COR-L47 (cell line): ENCODE results near the gene RHBDF2.

ENCODE experiments used
- DNase-seq: peaks from one replicate; lab custom pipeline; 2025; lab: John Stamatoyannopoulos, UW

Gene RHBDF2

DNA sequence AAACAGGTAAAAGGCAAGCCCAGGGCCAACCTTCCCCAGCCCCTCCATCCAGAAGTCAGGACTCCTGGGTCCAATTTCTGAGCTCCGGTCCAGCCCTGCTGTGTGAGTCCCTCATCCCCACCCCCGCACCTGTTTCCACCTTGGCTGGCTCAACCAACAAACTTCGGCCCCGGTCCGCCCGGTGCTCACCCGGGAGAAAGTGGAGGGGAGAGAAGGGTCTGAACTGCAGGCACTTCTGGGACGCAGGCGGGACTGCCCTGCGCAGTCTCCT lies 541 bp downstream of the RHBDF2 start:
- no peak for DNase-seq

DNA sequence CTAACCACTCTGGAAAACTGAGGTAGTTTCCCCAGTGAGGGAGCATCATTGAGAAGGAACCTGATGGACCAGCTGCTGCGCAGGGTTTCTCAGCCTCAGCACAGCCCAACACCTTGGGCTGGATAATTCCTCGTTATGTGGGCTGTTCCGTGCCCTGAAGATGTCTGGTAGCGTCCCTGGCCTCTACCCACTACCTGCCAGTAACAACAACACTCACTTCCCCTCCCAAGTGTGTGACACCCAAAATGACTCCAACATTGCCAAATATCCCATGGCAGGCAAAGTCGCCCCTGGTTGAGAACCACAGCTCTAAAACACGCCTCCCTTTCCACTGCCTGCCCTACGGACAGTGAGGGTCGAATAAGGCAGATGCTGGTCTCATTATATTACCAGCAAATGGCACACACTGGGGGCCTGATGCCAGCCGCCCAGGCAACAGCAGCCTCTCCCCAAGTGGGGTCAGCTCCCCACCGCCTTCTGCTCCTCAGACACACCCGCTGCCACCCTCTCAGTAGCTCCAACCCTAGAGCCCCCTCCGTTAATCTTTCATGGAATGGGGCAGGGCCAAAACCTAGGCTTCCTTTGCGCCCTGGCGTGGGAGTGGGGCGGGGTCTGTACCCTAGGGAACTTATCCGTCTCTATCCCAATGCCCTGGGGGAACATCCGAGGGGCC lies 1.0 kb downstream of the RHBDF2 start:
- DNase-seq = no peak

DNA sequence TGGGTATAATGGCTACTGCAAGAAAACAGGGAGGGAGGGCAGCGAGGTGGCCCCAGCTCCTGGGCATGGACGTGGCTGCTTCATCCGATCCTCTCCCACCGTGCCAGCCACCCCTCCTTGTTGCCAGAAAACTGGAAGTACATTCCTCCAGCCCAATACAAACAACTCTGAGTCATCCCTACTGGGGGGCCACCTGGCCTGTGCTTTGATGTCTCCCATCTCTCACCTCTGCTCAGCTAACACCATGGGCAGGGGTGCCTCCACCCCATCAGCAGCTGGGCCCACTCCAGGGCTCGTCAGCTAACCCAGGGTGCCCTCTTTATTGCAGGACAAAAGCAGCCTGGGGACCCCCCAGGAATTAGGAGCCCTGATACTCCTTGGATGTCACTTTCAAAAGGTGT lies 2.0 kb downstream of the RHBDF2 start:
- no peak for DNase-seq

DNA sequence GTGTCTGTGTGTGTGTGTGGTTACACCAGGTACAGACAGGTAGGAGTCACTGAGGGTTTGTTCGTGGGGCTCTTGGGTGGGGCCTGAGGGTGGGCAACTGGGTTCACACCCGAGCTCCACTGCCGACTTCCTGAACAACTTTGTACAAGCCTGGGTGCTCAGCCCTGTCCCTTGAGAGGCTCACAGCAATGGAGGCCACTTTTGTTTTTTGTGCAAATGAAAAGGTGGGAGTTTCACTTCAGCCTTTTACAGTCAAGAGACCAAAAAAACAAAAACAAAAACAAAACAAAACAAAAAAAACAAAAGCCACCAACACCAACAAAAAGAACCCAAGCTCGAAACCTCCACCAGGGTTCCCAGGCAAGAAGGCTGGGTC lies 2.4 kb downstream of the RHBDF2 start:
- no peak for DNase-seq

DNA sequence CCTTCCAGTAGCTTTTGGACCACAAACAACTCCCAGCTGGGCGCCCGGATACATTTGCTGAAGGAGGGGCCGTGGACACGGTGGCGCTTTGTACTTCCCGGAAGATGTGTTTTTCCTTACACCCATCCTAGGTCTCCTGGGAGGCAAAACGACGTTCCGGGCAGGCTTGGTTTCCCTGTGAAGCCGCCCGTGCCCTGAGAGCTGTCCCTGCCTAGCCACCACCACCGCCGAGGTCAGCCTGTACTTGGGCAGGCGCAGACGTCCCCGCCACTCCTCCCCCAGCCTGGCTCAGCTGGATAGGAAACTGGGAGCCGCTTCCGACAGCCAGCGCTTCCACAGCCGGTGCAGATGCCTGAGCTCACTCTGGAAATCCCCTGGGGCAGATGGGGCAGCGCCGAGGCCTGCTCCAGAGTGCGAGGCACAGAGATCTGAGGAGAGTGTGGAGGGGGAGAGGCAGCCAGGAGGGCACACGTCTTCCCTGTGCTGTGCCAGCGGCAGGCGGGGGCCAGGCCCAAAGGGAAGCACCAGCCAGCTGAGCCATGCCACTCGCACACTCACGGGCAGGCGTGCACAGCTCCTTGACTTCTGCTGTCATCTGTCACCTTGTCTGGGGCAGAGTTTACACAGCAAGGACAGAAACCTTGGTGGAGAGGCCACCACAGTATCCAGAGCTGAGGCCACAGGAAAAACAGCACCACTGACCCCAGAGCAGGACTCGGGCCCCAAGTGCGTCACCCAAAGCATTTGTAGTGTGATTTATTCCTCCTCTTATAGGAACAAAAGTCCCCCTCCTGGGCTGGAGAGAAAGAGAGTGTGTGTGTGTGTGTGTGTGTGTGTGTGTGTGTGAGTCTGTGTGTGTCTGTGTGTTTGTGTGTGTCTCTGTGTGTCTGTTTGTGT lies 3.0 kb downstream of the RHBDF2 start:
- no peak for DNase-seq

DNA sequence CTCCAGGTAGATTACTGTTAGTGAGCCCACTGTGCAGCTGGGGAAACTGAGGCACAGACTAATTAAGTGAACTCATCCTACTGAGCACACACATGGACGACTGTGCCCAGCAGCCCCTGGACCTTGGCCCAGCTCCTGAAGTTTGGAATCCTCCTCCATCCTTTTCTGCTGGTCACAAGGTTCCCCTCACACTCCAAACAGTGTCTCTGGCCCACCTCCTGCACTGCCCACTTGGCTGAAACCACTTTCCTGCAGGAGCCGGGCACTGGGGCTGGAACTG lies 3.6 kb downstream of the RHBDF2 start:
- DNase-seq = no peak

DNA sequence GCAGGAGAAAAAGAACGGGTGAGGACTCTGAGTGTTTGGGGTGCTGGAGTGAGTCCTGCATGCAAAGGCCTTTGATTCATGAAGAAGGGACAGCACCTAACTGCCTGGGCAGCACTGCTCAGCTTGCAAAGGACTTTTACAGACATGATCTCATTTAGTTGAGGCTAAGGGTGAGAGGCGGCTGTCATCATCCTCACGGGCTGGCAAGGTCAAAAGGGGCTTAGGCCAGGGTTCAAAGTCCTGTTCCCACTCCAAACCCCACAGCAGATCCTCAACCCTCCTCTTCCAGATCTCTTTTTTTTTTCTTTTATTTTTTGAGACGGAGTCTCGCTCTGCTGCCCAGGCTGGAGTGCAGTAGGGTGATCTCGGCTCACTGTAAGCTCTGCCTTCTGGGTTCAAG lies 4.8 kb downstream of the RHBDF2 start:
- DNase-seq = no peak

DNA sequence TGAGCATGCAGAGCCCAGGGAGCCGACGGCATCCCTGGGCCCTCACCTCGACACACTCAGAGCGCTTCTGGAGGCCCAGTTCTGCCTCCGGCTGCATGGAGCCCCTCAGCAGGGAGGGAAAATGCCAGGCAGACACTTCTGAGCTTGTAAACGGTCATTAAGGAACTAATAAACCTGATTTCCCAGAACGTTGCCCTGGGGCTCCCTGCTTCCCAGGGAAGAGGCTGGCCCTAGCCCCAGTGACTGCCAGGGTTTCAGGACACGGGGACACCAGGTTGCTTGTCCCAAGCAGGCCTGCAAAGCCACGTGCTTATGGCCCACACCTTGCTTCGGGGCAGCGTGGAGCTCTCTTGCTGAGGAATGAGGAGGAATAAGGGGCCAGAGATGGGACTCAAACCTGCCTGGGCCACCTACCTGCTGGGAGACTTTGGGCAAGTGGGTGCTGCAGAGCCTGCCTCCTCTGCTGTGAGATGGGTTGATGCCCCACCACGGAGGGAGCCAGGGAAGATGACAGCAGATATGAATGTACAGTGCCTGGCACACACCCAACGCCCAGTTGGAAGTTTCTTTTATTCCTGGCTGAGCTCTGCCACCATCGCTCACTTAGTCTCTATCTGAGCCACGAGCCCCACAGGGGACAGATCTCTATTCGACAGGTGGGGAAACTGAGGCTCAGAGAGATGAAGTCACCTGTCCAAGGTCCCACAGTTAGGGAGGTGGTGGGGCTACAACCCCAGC lies 5.4 kb downstream of the RHBDF2 start:
- no peak for DNase-seq

DNA sequence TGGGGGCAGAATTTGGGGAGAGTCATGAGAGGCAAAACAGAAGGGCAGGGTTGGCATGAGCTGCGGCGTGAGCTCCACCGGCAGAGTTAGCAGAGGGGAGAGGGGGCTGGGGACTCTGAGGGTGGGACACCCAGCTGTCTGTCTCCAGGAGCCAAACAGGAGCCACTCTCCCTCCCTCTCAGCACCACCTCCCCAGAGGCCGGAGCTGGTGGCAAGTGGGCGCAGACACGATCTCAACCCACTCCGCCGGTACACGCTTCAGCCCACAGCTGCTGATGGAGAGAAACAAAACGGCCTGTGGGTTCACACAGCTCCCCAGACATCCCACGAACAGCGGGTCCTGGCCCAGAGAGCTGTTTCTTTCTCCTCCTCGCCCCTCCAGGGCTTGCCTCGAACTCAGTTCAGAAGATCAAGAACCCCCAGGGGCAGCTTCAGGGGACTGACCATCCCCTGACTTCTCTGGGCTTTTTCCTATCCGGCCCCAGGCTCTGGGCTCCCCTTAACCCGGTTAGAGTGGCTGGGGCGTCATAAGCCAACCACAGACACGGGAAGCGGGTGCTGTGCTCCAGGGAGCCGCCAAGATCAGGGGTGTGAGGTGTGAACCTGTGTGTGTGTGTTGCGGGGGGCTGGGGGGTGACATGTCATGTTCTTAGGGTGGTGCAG lies 7.6 kb downstream of the RHBDF2 start:
- no peak for DNase-seq

DNA sequence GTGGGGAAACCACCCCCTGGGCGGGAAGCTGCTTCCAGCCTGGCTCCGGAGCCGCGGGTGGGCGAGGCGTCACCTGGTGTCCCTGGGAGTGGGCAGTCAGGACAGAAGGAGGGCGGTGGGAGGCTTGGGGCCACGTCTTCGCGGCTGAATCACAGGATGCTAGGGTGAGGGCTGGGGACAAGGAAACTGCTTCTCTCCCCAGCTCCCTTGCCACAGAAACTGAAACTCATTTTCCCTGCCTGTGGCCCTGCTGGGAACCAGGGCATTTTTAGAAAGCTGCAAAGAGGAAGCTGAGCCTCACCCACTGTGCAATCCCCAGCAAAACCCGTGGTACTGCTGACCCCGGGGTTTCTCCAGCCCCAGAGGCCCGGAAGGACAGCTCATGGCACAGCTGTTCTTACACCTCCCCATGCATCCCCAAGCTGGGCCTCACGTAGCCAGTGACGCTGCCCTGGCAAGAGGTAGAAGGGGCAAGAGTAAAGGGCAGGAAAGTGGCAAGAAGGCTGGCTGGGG lies 8.2 kb downstream of the RHBDF2 start:
- DNase-seq = peak; percentile 58

DNA sequence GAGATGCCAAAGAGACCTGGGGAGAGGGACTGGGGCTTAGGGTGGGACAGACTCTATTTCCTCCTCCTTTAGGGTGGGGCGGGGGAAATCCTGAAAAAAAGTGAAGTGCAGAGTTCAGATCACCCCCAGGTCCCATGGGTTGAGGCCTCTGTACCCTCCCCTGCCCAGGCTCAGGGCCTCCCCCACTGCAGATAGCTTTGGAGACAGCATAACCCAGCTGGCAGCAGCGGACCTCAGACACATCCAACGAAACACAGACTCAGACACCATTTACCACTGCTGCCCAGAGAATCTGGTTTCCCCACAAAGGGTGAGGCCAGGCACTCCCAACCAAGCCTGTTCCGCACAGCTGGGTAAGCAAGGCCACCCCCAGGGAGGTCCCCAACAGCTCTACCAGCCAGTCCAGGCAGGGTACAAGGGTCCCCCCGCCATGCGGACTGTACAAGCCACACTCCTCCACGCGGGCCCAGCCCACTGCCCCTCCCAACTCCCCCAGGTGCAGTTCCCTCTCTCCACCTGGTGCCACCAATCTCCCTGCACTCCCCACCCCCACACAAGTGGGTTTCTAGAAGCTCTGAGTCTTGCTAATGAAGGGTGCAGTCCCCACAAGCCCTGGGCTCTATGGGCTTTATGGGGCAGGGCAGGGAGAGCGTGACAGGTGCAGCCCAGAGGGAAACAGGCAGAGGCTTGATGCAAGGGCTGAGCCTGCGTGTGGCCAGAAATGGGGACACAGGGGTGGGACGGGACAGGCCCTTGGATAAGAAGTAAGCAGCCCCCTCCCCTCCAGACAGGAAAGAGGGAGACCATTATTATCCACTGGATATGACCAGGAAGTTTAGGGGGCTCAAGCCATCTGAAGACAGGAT lies 8.9 kb downstream of the RHBDF2 start:
- DNase-seq = no peak

DNA sequence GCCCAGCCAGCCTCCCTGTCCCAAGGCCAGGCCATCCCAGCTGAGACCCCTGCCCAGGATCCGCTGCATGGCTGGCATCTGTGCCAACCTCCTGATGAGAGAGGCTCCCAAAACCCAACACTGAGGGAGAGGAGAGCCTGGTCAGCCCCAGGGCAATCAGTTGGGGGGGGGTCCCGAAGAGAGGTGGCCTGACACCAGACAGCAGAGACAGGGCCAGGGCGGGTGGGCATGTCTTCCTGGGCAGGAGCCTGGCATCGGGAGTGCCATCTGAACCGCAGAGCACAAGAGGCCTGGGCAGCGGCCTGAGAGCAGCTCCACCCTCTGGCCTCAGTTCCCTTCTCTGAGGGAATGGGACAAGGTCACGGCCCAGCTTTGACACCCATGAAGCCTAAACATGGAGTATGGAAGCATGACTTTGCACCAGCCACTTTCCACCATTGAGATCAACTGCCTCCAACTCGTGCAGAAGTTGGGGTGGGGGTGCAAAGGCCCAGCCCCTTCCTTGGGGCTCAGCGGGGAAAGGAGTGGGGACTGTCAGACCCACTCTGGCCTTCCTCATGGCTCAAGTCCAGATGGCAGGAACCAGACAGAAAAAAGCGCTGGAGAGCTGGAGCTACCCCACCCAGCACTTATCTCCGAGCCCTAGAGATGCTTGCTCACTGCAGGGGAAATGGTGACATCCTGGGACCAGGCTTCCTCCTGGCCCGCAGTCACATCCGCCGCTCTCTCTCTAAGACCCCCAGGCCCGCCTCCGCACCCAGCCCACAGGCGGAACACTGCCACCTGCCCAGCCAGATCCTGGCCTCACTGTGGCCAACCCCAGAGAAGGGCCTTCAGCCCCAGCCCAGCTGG lies 9.7 kb downstream of the RHBDF2 start:
- no peak for DNase-seq

DNA sequence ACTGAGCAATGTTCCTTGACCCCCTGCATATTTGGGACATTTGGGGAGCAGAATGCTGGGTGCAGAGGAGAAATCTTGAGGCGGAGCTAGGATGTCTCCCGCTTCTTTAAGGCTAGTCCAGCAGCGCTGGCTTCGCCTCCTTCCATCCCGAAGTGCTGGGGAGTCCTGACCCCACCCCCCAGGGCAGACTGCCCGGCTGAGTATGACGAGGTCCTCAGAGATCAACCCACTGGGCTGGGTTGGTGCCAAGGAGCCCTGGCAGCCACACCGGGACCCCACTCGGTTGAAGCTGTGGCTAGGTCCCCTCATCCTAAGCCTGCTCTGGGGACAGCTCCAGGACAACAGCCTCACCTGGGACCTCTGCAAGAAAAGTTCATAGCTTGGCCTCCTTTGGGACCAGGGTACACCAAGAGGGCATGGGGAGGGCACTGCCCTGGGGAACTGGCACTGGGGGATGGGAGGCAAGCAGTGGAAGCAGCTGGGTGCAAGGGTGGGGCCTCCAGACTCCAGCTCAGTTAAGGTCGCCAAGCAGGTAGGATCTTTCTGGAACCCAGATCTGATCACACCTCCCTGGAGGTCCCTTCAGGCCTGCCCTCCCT lies 11.0 kb downstream of the RHBDF2 start:
- DNase-seq = no peak

DNA sequence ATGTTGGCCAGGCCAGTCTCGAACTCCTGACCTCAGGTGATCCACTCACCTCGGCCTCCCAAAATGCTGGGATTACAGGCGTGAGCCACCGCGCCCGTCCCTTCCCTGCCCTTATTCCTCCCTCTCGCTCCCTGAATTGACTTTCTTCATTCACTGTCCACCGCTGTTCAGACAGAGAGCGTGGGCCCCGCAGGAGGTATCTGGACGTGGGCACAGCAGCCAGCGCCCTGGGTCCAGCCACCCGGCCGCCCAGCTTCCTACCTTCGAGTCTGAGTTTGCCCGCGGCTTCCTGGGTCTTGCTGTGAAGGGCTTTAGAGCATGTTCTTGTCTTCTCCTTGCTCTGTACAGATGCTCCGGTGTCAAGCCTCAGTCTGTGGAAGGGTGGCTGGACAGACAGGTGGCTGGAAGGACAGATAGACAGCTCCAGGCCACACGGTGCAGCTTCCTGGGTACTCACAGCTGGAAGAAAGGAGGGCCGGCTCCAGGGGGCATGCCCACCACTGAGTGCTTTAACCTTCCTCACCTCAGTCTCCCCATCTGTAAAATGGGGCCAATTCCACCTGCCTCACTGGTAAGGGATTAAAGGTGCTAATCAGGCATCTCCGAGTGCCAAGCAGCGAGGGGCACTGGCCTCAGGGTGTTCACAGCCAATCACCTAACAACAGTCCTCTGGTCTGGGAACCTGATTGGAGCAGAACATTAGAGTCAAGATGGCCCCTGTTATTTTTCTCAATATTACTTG lies 13.6 kb downstream of the RHBDF2 start:
- DNase-seq = no peak

DNA sequence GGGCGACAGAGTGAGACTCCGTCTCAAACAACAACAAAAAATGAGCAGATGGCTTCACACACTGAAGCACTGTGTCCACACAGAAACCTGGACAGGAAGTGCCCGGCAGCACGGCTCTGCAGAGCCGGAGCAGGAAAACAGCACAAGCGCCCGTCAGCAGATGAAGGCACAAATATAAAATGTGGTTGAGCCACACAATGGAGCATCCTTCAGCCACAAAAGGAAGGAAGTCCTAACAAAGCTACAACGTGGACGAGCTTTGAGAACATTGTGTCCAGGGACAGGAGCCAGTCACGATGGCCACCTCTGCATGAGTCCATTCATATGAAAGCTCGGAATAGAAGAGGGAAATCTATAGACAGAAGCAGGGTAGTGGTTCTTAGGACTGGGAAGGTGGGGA lies 15.7 kb downstream of the RHBDF2 start:
- no peak for DNase-seq

DNA sequence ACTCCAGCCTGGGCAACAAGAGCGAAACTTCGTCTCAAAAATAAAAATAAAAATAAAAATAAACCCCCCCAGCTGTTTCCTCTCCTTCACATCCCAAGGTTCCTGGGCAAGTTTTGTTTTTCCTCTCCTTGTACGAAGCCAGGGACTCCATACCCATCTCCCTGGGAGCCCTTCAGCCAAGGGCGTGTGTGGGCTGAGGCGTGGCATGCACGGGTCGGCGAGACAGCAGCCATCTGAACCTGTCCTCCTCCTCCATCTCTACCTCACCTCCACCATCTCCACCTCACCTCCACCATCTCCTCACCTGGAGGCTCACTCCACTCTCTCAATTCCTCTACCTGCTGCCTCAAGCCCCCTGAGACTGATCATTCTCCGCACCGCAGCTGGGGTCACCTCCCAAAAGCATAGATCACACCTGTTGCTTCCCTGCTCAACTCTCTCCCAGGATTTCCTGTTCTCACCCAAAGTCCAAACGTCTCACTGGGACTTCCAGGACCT lies 16.9 kb downstream of the RHBDF2 start:
- no peak for DNase-seq

DNA sequence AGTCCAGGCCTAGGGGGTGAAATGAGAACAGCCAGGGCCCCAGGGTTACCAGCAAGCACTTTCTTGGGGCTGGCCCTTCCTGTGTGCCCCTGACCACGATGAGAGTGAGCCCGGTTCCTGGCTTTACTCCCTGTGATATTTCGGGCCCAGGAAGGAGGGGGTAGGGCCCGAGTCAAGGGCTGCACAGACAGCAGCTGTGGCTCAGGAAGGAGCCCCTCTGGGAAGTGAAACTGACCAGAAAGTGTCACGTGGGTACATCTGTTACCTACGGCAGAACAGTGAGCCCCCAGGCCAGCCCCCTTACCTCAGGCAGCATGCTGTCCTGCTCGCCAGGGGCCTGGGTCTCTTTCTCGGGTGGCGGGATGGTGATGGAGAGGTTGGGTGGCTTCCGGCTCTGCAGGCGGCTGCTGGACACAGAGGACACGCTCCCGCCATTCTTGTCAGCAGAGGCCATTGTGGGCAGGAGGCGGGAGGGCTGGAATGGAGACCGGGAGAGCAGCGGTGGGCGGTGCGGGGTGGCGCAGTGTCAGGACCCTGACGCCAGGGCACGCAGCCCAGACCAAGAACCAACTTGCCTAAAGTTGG lies 20.1 kb downstream of the RHBDF2 start:
- no peak for DNase-seq

DNA sequence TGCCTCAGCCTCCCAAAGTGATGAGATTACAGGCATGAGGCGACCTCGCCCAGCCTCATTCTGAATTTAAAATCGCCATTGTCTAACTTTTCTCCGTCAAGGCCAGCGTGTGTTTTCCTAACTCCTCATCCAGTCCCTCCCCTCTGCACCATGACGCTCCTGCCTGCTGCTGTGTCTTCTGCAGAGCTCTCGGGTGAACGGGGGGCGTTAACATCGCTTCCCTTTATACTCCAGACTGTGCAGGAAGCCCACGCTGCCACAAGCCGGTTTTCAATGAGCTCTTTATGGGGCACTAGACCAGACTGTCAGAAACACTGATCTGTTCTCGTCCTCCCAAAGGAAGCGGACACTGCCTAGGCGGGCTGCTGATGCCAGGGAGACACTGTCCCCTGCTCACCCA lies 20.6 kb downstream of the RHBDF2 start:
- DNase-seq = no peak

DNA sequence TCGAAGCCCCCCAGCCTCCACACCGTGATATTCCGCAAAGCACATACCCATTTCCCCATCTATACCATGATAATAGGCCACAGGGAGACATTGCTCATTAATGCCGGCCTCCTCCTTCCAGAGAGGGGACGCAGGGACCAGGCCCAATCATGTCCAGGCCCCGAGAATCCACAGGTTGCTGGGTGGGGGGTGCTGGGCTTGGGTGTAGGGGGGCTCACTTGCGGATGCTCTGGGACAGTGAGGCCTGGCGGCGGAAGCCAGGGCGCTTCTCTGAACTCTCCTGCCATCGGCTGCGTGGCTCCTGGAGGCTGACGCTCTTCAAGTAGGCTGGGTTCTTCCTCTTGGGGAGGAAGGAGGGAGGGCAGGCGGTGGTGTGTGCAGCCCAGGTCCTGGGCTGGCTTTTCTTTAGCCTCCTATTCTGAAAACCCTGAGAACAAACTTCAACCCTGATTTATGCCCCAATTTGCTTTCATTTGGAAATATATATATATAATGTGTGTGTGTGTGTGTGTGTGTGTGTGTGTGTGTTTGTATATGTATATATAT lies 21.6 kb downstream of the RHBDF2 start:
- no peak for DNase-seq
